Measurements from ENCODE around the gene SSR1.
A peak's percentile ranks its signal among the peaks of the same experiment; 100 is the strongest.

Gene SSR1

GRCh38 chr6:7257521-7258230, 55.3 kb downstream of the SSR1 start:
- DNase-seq (ENCODE audit: low spot score) = no peak

GRCh38 chr6:7256785-7257184, 56.2 kb downstream of the SSR1 start:
- no peak for DNase-seq (ENCODE audit: low spot score)

DNA sequence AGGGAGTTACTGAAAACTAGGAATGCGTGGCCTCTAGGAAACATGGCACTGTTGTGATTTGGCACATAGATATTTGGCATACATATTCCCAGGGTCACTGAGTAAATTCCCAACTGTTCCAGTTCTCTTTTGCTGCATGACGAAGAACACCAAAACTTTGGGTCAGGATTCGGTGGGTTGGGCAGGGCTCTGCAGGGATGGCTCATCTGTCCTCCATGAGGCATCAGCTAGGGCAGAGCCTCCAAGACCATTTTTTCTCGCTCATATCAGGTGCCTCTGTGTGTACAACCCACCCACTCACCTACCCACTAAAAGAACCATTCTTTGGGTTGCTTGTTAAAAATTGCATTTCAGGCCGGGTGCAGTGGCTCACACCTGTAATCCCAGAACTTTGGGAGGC, 57.1 kb downstream of the SSR1 start:
- no peak for DNase-seq (ENCODE audit: low spot score)

DNA sequence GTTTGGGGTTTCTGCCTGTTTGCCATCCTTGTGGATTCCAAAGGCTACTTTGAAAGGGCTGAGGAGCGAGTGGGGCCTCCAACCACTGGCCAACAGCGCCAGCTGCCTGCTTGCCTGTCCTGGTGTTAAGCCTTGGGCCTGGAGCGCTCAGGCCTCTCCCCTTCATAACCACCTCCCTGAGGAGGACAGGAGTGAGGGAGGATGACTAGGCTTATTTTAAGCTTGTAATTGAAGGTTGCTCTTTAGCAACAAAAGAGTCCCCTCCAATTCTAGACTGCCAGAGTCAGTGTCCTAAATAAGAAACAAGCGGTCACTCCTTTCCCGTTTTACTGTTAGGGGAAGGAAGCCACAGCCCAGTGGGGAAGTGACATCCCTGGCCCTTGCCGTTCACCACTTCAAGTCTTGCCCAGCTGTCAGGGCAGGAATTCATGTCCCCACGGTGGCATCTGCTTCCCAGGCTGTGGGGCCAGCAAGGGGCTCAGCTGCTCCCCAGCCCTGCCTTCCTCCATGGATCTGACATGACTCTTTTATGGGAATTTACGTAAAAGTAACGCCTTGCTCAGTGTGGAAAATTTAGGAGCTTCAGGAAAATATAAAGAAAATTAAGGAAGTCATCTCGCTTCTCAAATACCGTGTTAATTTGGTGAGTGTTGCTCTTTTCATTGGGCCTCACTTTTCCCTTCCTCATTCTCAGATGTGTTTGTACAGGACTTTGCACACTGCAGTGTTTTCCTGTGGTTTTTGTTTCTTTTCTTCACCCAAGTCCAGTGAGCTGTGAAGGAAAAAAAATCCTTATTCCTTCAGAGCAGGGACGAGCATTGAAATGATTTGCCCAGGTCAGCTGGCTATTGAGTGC, 57.8 kb downstream of the SSR1 start:
- no peak for DNase-seq (ENCODE audit: low spot score)

GRCh38 chr6:7252390-7252789, 60.6 kb downstream of the SSR1 start:
- no peak for DNase-seq (ENCODE audit: low spot score)

DNA sequence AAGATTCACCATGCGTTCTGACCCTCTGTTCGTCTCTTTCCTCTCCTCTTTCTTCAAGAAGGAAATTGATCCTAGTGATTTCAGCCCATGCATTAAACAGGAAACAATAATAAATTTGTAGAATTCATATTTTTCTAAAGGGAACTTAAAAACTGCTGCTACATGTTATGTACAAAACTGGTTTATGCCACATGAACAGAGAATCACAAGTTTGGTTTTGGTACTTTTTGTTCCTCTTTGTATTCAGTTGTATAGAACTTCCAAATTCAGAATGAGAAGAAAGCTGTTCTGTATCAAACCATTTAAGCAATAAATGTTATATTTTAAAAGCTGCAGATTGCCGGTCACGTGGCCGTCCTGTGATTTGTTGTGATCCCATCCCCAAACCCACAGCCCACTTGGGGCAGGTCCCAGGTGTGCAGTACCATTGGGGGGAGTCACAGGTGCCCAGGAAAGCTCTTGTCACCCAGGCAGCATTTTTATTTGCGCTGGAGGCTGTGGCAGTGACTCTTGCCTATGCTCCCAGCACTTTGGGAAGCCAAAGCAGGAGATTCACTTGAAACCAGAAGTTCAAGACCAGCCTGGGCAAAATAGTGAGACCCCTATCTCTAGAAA, 61.2 kb downstream of the SSR1 start:
- DNase-seq (ENCODE audit: low spot score) = no peak

DNA sequence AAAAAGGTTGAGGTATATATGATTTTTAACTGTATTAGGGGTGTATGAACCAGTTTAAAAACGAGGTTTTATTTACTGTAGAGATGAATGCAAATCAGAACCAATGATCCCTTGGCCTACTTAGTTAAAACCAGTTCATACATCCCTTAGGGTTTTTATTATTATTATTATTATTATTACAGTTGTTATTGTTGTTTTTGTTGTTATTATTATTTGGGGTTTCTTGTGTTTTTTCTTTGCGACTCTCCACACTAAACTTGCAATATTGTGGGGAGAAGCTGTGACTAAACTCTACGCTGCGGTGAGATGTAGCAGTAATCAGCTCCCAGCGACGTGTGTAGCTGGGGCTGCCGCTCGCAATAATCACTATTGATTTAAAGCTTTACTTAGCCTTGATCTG, 62.2 kb downstream of the SSR1 start:
- no peak for DNase-seq (ENCODE audit: low spot score)

GRCh38 chr6:7249946-7250643, 62.9 kb downstream of the SSR1 start:
- DNase-seq (ENCODE audit: low spot score) = no peak

DNA sequence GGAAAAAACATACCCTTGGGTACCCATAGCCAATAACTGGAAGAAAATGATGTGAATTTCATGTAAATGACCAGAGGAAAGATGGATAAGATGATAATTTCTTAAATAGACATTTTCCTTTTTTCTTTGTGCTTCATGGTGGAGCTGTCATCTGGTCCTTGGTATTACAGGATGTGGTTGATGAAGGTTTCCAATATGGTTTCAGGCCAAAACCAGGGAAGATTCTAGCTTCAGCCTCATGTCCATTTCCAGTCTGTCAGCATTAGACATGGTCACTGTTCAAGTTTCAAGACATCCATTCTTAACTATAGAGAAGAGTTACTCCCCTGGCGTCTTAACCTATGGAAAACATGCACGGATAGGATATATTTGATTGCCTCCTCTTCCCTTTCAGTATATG, 63.6 kb downstream of the SSR1 start:
- no peak for DNase-seq (ENCODE audit: low spot score)

- DNase-seq (ENCODE audit: low spot score) = no peak
Measured at GRCh38 chr6:7247828-7248227, 65.2 kb downstream of the SSR1 start.

- no peak for DNase-seq (ENCODE audit: low spot score)
Measured at GRCh38 chr6:7247179-7247456, 65.9 kb downstream of the SSR1 start.

DNA sequence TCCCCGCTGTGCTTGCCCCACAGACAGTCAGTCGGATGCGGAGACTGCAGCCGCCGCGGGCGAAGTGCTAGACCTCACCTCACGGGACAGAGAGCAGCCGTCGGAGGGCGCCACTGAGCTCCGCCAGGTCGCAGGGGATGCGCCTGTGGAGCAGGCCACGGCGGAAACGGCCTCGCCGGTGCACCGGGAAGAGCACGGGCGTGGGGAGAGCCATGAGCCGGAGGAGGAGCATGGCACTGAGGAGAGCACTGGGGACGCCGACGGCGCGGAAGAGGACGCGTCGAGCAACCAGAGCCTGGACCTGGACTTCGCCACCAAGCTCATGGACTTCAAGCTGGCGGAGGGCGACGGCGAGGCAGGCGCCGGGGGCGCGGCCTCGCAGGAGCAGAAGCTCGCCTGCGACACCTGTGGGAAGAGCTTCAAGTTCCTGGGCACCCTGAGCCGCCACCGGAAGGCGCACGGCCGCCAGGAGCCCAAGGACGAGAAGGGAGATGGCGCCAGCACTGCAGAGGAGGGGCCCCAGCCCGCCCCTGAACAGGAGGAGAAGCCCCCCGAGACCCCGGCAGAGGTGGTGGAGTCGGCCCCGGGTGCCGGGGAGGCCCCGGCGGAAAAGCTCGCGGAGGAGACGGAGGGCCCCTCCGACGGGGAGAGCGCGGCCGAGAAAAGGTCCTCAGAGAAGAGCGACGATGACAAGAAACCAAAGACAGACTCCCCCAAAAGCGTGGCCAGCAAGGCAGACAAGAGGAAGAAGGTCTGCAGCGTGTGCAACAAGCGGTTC, 66.4 kb downstream of the SSR1 start:
- no peak for DNase-seq (ENCODE audit: low spot score)

- no peak for DNase-seq (ENCODE audit: low spot score)
Measured at GRCh38 chr6:7245668-7246393, 67.2 kb downstream of the SSR1 start.

- DNase-seq (ENCODE audit: low spot score) = peak; percentile 84
Measured at GRCh38 chr6:7243179-7243981, 69.6 kb downstream of the SSR1 start.

DNA sequence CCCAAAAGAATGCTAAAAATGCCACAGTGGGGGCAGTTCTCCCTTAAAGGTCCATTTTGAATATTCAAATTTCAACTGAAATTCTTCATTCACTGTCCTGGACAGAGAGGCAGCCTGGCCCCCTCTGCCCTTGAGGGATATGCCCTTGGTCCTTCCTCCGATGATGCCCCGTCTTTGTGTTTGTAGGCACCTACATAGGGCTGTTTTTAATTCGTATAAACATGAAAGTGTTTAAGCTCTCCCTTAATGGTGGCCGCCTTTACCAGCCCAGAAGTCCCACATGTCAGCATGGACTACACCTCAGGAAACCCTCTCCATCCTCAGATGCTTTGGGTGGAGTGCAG, 70.2 kb downstream of the SSR1 start:
- no peak for DNase-seq (ENCODE audit: low spot score)

DNA sequence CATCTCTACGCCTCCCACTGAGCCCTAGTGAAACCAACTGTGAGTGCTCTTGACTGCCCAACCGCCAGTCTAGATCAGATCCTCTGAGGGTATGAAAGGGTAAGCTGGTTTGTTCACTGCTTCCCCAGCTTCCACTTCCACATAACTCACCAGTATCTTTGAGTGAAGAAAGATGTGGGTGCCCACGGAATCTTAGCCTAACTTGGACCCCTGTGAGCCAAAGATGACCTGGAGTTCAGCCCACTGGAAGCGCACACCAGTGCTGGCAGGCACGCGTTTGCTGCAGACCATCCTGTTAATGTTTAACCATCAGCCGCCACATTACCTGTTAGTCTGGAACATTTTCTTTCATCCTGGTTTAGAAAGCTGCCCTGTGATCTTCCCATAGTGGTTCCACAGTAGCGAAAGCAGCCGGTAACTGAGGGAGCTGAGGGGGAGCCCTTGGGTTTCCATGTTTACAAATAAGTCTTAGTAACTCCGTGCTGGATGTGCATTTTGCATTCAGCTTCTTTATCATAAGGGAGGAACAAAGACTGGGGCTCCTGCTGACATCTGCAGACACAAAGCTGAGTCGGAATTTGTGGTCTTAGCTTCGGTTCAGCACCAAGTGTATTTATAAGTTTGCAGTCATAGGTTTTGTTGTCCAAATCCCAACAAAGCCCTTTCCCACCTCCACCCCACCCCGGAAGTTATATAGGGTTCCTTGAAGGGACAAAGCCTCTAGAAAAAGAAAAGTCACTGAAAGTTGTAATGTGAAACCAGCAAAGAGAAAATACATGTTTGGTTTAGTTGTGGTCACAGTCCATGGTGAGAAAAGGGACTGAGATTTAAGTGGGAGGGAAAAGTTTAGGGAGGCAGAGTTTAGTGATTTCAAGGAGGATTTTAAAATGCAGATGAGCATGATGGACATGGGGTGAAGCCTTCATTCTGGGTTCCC, 71.0 kb downstream of the SSR1 start:
- DNase-seq (ENCODE audit: low spot score) = no peak

- DNase-seq (ENCODE audit: low spot score) = no peak
Measured at GRCh38 chr6:7241160-7241559, 71.8 kb downstream of the SSR1 start.

DNA sequence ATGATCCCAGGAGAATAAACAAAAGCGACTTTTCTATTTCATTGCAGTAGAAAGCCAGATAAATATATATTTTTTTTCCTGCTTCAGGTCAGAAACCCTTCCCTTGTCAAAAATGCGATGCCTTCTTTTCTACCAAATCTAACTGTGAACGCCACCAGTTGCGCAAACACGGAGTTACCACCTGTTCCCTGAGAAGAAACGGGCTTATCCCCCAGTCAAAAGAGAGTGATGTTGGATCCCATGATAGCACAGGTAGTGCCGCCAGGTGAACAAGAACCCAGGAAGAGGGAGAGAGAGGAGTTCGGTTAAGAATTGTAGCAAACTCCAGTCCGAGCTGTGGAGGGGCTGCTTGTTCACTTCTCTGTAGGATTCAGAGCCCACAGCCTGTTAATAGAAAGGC, 72.6 kb downstream of the SSR1 start:
- DNase-seq (ENCODE audit: low spot score) = no peak

DNA sequence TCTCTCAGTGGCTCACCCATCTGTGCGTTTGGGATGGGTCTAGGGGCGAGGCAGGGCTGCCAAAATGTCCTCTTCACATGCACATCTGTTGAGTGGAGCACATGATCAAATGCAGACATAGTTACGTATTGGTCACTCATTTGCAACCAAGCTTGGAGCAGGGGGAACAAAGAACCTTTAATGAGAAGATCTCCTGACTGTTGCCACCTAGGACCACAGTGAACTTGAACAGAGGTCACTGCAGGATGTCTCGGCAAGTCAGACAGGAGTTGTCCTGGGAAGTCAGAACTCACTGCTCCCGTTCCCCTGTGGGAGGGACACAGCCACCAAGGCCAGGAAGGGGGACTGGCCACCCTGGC, 73.4 kb downstream of the SSR1 start:
- no peak for DNase-seq (ENCODE audit: low spot score)

Measured in D341Med (cell line).